Bronchus fibroblast of lung (primary cell): ENCODE measurements around the gene TACC3. TPM values are rescaled to one million over a fixed set of nuclear protein-coding genes. Genes with fewer than 3 reads are reported as not detected.

ENCODE experiments used
- total RNA-seq: library from RNA; depleted of rRNA; stranded (reverse); fragments of >200 nt; gene quantifications from 2 replicates; pipeline ENCODE4 v1.2.3, GENCODE V29; 2015

Gene TACC3
- 78.7 and 81.8 TPM in 2 replicates for total RNA-seq

DNA sequence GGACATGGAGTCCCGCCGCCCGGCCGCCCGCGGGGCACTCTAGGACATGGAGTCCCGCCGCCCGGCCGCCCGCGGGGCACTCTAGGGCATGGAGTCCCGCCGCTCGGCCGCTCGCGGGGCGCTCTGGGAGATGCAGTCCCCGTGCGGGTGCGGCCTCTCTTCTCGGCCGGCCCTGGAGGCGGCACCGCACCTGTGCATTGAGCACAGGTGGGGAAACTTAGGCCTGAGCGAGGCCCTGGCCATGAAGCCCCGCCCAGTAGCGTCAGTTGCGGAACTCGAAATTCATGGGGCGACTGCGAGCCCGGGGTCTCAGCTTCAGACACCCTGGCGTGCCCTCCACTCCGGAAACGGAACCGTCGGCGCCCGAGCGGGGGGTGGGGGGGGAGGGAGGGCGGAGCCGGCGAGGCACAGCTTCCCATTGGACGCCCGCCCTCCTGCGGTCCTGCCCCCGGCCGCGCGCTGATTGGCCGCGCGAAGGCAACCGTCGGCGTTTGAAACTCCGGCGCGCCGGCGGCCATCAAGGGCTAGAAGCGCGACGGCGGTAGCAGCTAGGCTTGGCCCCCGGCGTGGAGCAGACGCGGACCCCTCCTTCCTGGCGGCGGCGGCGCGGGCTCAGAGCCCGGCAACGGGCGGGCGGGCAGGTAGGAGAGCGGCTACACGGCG, at the start of gene TACC3, which contains the start of gene TMEM129:
Gene TACC3, plus strand, starts transcription at position 519 of the 663 bp plus-strand sequence. CDS start 1,901 bp downstream, outside the sequence.
Gene TMEM129, minus strand, starts transcription at position 321 of the 663 bp plus-strand sequence. CDS start 486 bp downstream, outside the sequence.

DNA sequence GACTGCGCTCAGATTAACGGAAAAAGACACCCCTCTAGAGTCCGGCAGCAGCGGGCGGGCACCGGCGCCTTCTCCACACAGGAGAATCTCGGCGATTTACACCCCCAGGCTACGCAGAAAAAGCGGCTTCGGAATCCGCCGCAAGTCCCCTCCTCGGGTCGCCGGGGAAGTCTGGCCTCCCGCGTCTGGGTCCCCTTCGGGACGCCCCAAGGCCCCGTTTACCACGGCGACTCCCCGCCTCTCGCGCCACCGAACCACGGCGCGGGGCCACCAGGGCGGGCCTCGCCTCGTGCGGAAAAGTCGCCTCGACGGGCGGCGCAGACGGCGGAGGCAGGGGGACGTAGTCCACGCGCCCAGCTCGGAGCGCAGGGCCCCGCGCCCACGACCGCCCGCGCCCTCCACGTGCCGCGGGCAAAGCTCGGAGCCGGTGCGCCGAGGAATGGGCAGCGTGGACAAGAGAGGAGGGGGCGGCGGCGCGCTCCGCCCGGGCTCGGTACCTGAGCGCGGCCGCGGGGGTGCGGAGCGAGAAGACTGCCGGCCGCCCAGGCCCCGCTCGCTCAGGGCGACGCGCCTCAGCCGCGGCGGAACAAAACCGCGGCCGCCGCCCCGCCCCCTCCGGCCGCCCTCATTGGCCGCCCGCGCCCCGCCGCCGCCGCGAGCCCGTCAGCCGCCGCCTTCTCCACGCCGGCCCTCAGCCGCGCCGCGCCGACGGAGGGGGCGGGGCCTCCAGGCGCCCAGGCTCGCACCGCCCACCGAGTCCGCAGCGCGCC, 37.4 kb upstream of the TACC3 start, which contains the start of gene FAM53A:
Gene FAM53A, minus strand, starts transcription at position 578 of the 770 bp plus-strand sequence. CDS start 15,572 bp downstream, outside the sequence.

DNA sequence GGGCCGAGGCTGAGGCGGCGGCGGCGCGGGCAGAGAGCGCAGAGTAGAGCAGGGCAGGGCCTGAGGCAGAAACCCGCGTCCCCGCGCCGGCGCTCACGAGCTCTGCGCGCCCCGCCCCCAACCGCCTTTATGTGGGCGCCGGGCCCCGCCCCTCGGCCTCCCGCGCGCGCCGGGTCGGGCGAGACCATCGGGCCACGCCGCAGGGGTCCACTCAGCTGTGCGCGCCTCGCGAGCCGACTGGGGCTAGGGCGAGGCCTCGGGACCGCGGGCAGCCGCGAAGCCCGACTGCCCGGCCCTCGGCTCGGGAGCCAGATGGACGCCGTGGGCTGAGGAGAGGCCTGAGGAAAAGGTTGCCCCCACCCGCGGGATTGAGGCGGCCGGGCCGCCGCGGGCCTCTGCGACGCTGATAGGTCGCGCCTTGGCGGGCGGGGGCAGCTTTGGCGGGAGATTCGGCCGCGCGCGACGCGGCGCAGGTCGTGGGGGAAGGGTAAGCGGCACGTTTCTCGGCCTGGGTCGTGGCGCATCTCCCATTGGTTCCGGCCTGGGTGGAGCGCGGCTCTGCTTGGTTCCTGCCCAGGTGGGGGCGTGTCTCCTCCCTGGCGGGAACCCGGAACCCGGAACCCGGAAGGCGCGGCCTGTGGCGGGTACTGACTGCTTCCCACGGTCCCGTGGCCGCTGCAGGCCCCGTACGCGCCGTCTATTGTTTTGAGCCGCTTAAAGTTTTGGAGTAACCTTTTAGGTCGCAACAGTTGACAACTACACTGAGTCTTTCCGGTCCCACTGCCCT, 8.9 kb upstream of the TACC3 start, which contains the start of gene SLBP:
Gene SLBP, minus strand, starts transcription at position 104 of the 787 bp plus-strand sequence. CDS start 131 bp downstream, outside the sequence.

DNA sequence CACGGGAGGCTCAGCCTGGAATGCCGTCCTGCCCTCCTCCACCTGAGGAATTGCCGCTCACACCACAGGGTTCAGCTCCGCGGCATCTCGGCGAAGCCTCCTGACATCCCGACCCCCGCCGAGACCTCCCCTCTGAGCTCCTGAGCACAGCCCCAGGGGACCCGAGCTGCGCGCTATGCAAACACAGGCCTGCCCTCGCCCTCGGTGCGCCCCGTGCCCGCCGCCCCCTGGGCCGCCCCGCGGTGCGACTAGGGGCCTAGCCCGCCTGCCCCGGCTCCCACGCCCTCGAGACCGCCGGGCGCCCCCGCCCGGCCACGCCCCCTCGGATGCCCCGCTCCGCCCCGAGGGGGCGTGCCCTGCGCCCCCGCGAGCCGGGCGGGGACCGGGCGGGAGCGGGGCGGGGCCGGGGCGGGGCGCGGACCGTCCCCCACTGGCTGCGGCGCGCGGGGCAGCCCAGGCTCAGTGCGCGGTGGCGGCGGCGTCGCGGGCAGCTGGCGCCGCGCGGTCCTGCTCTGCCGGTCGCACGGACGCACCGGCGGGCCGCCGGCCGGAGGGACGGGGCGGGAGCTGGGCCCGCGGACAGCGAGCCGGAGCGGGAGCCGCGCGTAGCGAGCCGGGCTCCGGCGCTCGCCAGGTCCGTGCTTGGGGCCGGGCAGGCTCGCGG, 71.6 kb downstream of the TACC3 start, which contains the start of gene FGFR3:
Gene FGFR3, plus strand, starts transcription at position 462 of the 664 bp plus-strand sequence. CDS start 642 bp downstream, outside the sequence.

Other genes with a start within 250 kb of the TACC3 start
- 1.5 and 5.7 TPM in 2 replicates for gene FAM53A, start 37.2 kb upstream of the TACC3 start, total RNA-seq
- 68.2 and 83.6 TPM in 2 replicates for gene SLBP, start 9.2 kb upstream of the TACC3 start, total RNA-seq
- 30.0 and 33.3 TPM in 2 replicates for gene TMEM129, start 198 bp upstream of the TACC3 start, total RNA-seq
- 0.45 and 0.84 TPM in 2 replicates for gene FGFR3, start 71.8 kb downstream of the TACC3 start, total RNA-seq
- gene LETM1, start 134.6 kb downstream of the TACC3 start, total RNA-seq: 43.9 and 48.3 TPM in 2 replicates
- gene NSD2, start 149.9 kb downstream of the TACC3 start, total RNA-seq: 72.1 and 76.8 TPM in 2 replicates